HepG2 (cell line): ENCODE measurements around the gene OSCP1. TPM values are rescaled to one million over a fixed set of nuclear protein-coding genes. Genes with fewer than 3 reads are reported as not detected.

Experiments
- ATAC-seq: fragments of 200-7000 bp; cut with Tn5 transposase; 3 replicates; pipeline ENCODE4 v1.9.1; 2020; ENCODE audit warnings: mild to moderate bottlenecking, moderate library complexity
- BruUV-seq: library from RNA; stranded (reverse); fragments of 400-500 nt; replicated peaks from 2 replicates; lab custom pipeline; 2021; lab: Mats Ljungman, UMichigan
- CTCF ChIA-PET: fragments of 300-600 bp; formaldehyde crosslinking; extraction: SDS; loops from one replicate; lab custom pipeline; 2021; ENCODE audit warnings: low total read pairs, inconsistent platforms, low intra/inter-chr PET ratio; lab: Yijun Ruan, JAX
- POLR2A ChIA-PET: fragments of 350-600 bp; sonication (Branson Sonifier 250); formaldehyde crosslinking; loops from one replicate; lab custom pipeline; 2020; ENCODE audit warnings: antibody characterized with exemption, inconsistent platforms; lab: Yijun Ruan, JAX
- DNase-seq: peaks from one replicate; pipeline ENCODE4 v3.0.0-alpha.2; 2015; ENCODE audit warnings: low spot score
- FAIRE-seq: peaks from 3 replicates; lab custom pipeline; 2011; peaks lifted over from hg19 to GRCh38; lab: Jason Lieb, UNC
- H2AFZ ChIP-seq: one replicate; pipeline ENCODE4 v1.6.1; 2011; ENCODE audit warnings: low read length, inconsistent platforms
- H3K27ac ChIP-seq: fragments of 300-600 bp; 3 replicates; pipeline ENCODE4 v1.8.0; 2011; ENCODE audit warnings: mixed run types, mild to moderate bottlenecking, mixed read lengths, low read length, inconsistent platforms; ENCODE audit not compliant: insufficient read depth; ENCODE audit errors: extremely low read length
- H3K27me3 ChIP-seq, 2 experiments: fragments of 200-600 bp in 1 of 2; 2 replicates in 1 of 2; 3 replicates in 1 of 2; pipeline versions ENCODE4 v1.6.0 to v1.8.0; 2011; ENCODE audit warnings: low read length in 2 of 2, mild to moderate bottlenecking in 2 of 2, moderate library complexity in 2 of 2, inconsistent platforms in 1 of 2; ENCODE audit not compliant: insufficient read depth in 2 of 2, control insufficient read depth in 1 of 2
- H3K36me3 ChIP-seq, 2 experiments: fragments of 200-600 bp in 1 of 2; replicated peaks in 1 of 2; 2 replicates in 1 of 2; 3 replicates in 1 of 2; pipeline versions ENCODE4 v1.5.1 to v1.8.0; 2011; ENCODE audit warnings: low read length in 2 of 2, inconsistent platforms in 1 of 2; ENCODE audit not compliant: insufficient read depth in 2 of 2, control insufficient read depth in 1 of 2
- H3K4me1 ChIP-seq: 2 replicates; pipeline ENCODE4 v1.5.1; 2012; ENCODE audit warnings: low read length, inconsistent platforms; ENCODE audit not compliant: insufficient read depth
- H3K4me2 ChIP-seq: 2 replicates; pipeline ENCODE4 v1.6.0; 2011; ENCODE audit warnings: low read depth, low read length, inconsistent platforms
- H3K4me3 ChIP-seq, 3 experiments: fragments of 200-600 bp in 1 of 3; sonication (generic), shearing (Covaris generic) in 1 of 3; replicated peaks in 1 of 3; 2 replicates each; pipeline ENCODE4 v1.5.1; 2011 to 2016; ENCODE audit warnings: low read length in 3 of 3, inconsistent platforms in 2 of 3, low read depth in 2 of 3, mild to moderate bottlenecking in 2 of 3, control low read depth in 1 of 3, mixed read lengths in 1 of 3; ENCODE audit not compliant: insufficient read depth in 1 of 3
- H3K79me2 ChIP-seq: one replicate; pipeline ENCODE4 v1.6.1; 2011; ENCODE audit warnings: low read length, inconsistent platforms; ENCODE audit not compliant: insufficient read depth
- H3K9ac ChIP-seq: 2 replicates; pipeline ENCODE4 v1.6.0; 2011; ENCODE audit warnings: mild to moderate bottlenecking, low read depth, low read length, inconsistent platforms; ENCODE audit not compliant: insufficient read depth
- H3K9me3 ChIP-seq: 2 replicates; pipeline ENCODE4 v1.5.1; 2012; ENCODE audit warnings: mild to moderate bottlenecking, low read length
- H4K20me1 ChIP-seq: 2 replicates; pipeline ENCODE4 v1.6.0; 2011; ENCODE audit warnings: inconsistent platforms, mild to moderate bottlenecking, low read length, moderate library complexity; ENCODE audit not compliant: insufficient read depth
- TCF7L2 ChIP-seq: IDR thresholded peaks from 2 replicates; pipeline ENCODE4 v1.6.1; 2011; ENCODE audit warnings: mild to moderate bottlenecking, low read depth, low read length, moderate library complexity
- THYN1 ChIP-seq: sonication (generic); formaldehyde crosslinking; IDR thresholded peaks from 2 replicates; pipeline ENCODE4 v1.8.1; 2023; ENCODE audit warnings: low read depth, mild to moderate bottlenecking, moderate library complexity, missing genetic modification reagents, borderline replicate concordance
- ZFP37 ChIP-seq: sonication (generic); formaldehyde crosslinking; IDR thresholded peaks from 2 replicates; pipeline ENCODE4 v1.4.0; 2020; ENCODE audit warnings: missing genetic modification reagents, borderline replicate concordance
- ZNF225 ChIP-seq: sonication (generic); formaldehyde crosslinking; IDR thresholded peaks from 2 replicates; pipeline ENCODE4 v1.4.0; 2020; ENCODE audit warnings: mild to moderate bottlenecking, missing genetic modification reagents
- ZNF530 ChIP-seq: sonication (generic); formaldehyde crosslinking; IDR thresholded peaks from 2 replicates; pipeline ENCODE4 v1.5.0; 2020; ENCODE audit warnings: low read depth, mild to moderate bottlenecking, missing genetic modification reagents
- ZNF629 ChIP-seq: sonication (generic); formaldehyde crosslinking; conservative IDR thresholded peaks from 2 replicates; pipeline ENCODE4 v1.5.0; 2020; ENCODE audit warnings: missing genetic modification reagents
- WGBS: methylation state at CpG from one replicate; pipeline ENCODE4 v1.1.6; 2017; ENCODE audit warnings: low lambda C conversion rate; 5-methylcytosine and 5-hydroxymethylcytosine counted together
- in situ Hi-C: cut with HindIII; loops from 2 replicates; pipeline ENCODE4 v1.10.0; 2017; ENCODE audit warnings: low pct_unique_long_range_greater_than_20kb; ENCODE audit not compliant: extremely low pct_ligation_motif_present
- intact Hi-C: fragments of 100-400 bp; cut with micrococcal nuclease; formaldehyde crosslinking; loops from one replicate; pipeline ENCODE4 v1.10.0; 2022; ENCODE audit not compliant: unreplicated experiment
- polyA plus RNA-seq, 8 experiments: library from polyadenylated mRNA; depleted of rRNA in 3 of 8; stranded (reverse) in 7 of 8; unstranded in 1 of 8; fragments of >200 nt; fragmentation: Illumina TruSeq in 4 of 8; extraction: Trizol in 4 of 8; gene quantifications; 2 replicates each; pipeline versions ENCODE4 v1.2.1 to v1.2.3, GENCODE V29; 2011 to 2016; ENCODE audit warnings: low read depth in 4 of 8, missing spikeins in 1 of 8, mixed read lengths in 1 of 8; ENCODE audit not compliant: insufficient read depth in 1 of 8
- total RNA-seq, 5 experiments: library from RNA; depleted of rRNA; stranded (reverse); fragments of >200 nt; fragmentation: Illumina TruSeq; extraction: Trizol; gene quantifications; 2 replicates each; pipeline ENCODE4 v1.2.3, GENCODE V29; 2016; ENCODE audit warnings: low read depth in 1 of 5
- TF ChIP-seq, protein P1 (sequence below): sonication (generic); formaldehyde crosslinking; IDR thresholded peaks from 2 replicates; pipeline ENCODE4 v1.5.0; 2020; ENCODE audit warnings: mild to moderate bottlenecking, missing genetic modification reagents
- TF ChIP-seq, protein P2 (sequence below): sonication (generic); formaldehyde crosslinking; IDR thresholded peaks from 2 replicates; pipeline ENCODE4 v1.4.0; 2020; ENCODE audit warnings: missing genetic modification reagents
- TF ChIP-seq, protein P3 (sequence below): sonication (generic); formaldehyde crosslinking; IDR thresholded peaks from 2 replicates; pipeline ENCODE4 v1.4.0; 2020; ENCODE audit warnings: missing genetic modification reagents, mild to moderate bottlenecking, borderline replicate concordance

Gene OSCP1
- total and polyA plus RNA-seq, 2 of the 13 experiments (the other 11 are each of a cell fraction or from before 2014, with no cell fraction given), result 0.60 to 0.84 TPM

DNA sequence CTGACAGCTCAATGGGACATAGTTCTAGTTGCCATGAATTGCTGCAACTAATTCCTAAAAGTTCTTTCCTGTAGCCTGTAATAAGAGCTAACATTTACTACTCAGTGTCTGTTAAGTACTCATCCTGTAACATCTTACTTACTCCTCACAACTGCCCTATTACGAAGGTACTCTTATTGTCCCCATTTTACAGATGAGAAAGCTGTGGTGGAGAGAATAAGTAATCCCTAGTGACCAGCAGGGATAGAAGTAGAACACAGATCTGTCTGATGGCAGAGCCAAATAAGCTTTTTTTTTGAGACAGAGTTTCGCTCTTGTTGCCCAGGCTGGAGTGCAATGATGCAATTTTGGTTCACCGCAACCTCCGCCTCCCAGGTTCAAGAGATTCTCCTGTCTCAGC is 67.6 kb downstream of the OSCP1 start:
- Histone ChIP-seq H3K27ac (peak overlapping the region; percentile 14), H3K9ac (no peak overlapping the region), H4K20me1 (peaks cover 10% of the 10 kb centered on the region), H3K4me2 (no peak overlapping the region), H3K36me3 (peaks cover 7 to 8% of the 10 kb centered on the region in 2 experiments; a peak in 4 of 5 replicates), H3K79me2 (peaks cover 73% of the 10 kb centered on the region), H2AFZ (no peak overlapping the region), H3K9me3 (no peaks in the 10 kb centered on the region), H3K4me1 (peaks cover 81% of the 10 kb centered on the region), H3K4me3 (no peak overlapping the region), H3K27me3 (no peaks in the 10 kb centered on the region; a peak in 1 of 5 replicates)
- POLR2A ChIA-PET, result interaction anchor here (1.1 to 2.1 kb wide), 3 partner anchors 15 to 142 kb away, joined by 3 to 12 read pairs (median 3); partner anchors contain the start of gene LSM10
- no peak for FAIRE-seq
- in situ Hi-C loops, result no loop called here
- intact Hi-C loops, result loop anchor here (5.0 kb wide), 1 partner anchor 40 kb away; no protein-coding TSS in a partner anchor
- TF ChIP-seq ZNF530 (no peak), ZNF629 (peak; percentile 82)
- 98% methylated on average over 4 of the region's 4 CpGs for WGBS
- BruUV-seq, result no TSS peak
- no peak for ATAC-seq
- no peak for DNase-seq
- CTCF ChIA-PET, result no interaction called here

DNA sequence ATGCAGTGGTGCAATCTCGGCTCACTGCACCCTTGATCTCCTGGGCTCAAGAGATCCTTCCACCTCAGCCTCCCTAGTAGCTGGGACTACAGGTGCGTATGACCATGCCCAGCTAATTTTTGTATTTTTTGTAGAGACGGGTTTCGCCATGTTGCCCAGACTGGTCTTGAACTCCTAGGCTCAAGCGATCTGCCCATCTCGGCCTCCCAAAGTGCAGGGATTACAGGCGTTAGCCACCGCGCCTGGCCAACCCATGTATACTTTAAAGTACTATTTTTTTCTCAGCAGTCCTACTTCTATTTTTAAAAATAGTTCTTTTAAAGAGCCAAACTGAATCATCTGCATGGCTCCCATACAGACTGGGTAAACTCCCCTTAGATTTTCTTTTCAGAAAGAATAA is 68.0 kb downstream of the OSCP1 start:
- Histone ChIP-seq H3K9me3 (no peaks in the 10 kb centered on the region), H3K4me1 (peaks cover 77% of the 10 kb centered on the region), H3K4me3 (no peak overlapping the region), H4K20me1 (peaks cover 10% of the 10 kb centered on the region), H3K79me2 (peaks cover 76% of the 10 kb centered on the region), H3K36me3 (peaks cover 6 to 8% of the 10 kb centered on the region in 2 experiments; a peak in 4 of 5 replicates), H3K4me2 (no peak overlapping the region; the same call in 1 of the 2 replicates), H3K27me3 (no peaks in the 10 kb centered on the region; a peak in 1 of 5 replicates), H2AFZ (no peak overlapping the region), H3K9ac (no peak overlapping the region), H3K27ac (peak overlapping the region; percentile 14)
- DNase-seq (no peak), ATAC-seq (no peak), FAIRE-seq (no peak)
- no TSS peak for BruUV-seq
- ChIA-PET CTCF (no interaction called here), POLR2A (interaction anchor here (1.1 to 2.1 kb wide), 3 partner anchors 16 to 142 kb away, joined by 3 to 12 read pairs (median 3); partner anchors contain the start of gene LSM10)
- intact Hi-C loops (loop anchor here (5.0 kb wide), 1 partner anchor 40 kb away; no protein-coding TSS in a partner anchor), in situ Hi-C loops (no loop called here)
- WGBS, result 88% methylated on average over 9 of the region's 9 CpGs
- TF ChIP-seq, protein P1, sequence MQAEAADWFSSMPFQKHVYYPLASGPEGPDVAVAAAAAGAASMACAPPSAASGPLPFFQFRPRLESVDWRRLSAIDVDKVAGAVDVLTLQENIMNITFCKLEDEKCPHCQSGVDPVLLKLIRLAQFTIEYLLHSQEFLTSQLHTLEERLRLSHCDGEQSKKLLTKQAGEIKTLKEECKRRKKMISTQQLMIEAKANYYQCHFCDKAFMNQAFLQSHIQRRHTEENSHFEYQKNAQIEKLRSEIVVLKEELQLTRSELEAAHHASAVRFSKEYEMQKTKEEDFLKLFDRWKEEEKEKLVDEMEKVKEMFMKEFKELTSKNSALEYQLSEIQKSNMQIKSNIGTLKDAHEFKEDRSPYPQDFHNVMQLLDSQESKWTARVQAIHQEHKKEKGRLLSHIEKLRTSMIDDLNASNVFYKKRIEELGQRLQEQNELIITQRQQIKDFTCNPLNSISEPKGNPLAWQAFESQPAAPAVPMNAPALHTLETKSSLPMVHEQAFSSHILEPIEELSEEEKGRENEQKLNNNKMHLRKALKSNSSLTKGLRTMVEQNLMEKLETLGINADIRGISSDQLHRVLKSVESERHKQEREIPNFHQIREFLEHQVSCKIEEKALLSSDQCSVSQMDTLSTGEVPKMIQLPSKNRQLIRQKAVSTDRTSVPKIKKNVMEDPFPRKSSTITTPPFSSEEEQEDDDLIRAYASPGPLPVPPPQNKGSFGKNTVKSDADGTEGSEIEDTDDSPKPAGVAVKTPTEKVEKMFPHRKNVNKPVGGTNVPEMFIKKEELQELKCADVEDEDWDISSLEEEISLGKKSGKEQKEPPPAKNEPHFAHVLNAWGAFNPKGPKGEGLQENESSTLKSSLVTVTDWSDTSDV, result no peak
- TF ChIP-seq ZFP37 (CRISPR knock-in tag), result no peak
- TF ChIP-seq THYN1 (CRISPR knock-in tag), result no peak
- no peak for TF ChIP-seq TCF7L2
- TF ChIP-seq, protein P2, sequence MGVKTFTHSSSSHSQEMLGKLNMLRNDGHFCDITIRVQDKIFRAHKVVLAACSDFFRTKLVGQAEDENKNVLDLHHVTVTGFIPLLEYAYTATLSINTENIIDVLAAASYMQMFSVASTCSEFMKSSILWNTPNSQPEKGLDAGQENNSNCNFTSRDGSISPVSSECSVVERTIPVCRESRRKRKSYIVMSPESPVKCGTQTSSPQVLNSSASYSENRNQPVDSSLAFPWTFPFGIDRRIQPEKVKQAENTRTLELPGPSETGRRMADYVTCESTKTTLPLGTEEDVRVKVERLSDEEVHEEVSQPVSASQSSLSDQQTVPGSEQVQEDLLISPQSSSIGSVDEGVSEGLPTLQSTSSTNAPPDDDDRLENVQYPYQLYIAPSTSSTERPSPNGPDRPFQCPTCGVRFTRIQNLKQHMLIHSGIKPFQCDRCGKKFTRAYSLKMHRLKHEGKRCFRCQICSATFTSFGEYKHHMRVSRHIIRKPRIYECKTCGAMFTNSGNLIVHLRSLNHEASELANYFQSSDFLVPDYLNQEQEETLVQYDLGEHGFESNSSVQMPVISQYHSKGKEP (CRISPR knock-in tag), result no peak
- TF ChIP-seq, protein P3, sequence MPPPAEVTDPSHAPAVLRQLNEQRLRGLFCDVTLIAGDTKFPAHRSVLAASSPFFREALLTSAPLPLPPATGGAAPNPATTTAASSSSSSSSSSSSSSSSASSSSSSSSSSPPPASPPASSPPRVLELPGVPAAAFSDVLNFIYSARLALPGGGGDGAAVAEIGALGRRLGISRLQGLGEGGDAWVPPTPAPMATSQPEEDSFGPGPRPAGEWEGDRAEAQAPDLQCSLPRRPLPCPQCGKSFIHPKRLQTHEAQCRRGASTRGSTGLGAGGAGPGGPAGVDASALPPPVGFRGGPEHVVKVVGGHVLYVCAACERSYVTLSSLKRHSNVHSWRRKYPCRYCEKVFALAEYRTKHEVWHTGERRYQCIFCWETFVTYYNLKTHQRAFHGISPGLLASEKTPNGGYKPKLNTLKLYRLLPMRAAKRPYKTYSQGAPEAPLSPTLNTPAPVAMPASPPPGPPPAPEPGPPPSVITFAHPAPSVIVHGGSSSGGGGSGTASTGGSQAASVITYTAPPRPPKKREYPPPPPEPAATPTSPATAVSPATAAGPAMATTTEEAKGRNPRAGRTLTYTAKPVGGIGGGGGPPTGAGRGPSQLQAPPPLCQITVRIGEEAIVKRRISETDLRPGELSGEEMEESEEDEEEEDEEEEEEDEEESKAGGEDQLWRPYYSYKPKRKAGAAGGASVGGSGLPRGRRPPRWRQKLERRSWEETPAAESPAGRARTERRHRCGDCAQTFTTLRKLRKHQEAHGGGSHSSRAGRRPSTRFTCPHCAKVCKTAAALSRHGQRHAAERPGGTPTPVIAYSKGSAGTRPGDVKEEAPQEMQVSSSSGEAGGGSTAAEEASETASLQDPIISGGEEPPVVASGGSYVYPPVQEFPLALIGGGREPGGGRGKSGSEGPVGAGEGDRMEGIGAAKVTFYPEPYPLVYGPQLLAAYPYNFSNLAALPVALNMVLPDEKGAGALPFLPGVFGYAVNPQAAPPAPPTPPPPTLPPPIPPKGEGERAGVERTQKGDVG (CRISPR knock-in tag), result no peak
- TF ChIP-seq ZNF225 (CRISPR knock-in tag), result no peak
